ENCODE measurements around the gene OBSCN.
A peak's percentile ranks its signal among the peaks of the same experiment; 100 is the strongest.
"Not testable (repeated sequence)": the region's sequence is repeated elsewhere in the genome, so short reads cannot be mapped to it uniquely, and the experiment has no call there.

Gene OBSCN

DNA sequence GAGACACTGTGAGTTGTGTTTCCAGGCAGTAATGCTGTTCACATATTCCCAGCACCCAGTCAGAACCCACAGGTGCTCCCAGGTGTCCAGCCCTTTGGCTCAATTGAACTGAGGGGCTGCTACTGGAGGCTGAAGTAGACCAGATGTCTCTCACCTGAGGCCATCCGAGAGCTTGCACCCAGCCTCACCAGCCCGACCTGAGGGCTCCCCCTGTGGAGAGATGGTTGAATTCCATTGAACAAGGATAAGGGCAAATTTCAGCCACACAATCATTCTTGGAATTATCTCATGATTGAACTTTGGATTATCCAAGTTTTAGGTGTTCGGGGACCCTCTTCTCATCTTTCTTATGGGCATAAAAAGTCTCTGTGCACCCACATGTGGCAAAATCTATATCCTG lies 52.1 kb downstream of the OBSCN start:
- DNase-seq (ENCODE audit: low spot score), result no peak

DNA sequence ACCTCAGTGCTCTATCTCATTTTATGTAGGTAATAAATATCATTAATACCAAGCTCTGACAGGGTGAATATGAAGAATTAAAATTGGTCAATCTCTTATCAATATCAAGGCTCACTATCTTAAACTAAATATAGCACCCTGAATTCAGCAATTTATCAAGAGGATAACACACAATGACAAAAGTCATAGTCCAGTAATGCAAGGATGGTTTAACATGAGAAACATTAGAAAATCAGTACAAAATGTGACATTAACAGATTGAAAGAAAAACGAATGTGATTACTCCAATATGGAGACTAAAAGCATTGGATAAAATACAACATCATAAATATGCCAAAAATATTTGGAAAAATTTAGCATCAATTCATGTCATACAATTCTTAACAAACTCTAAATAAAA lies 53.9 kb downstream of the OBSCN start:
- DNase-seq (ENCODE audit: low spot score), result no peak

DNA sequence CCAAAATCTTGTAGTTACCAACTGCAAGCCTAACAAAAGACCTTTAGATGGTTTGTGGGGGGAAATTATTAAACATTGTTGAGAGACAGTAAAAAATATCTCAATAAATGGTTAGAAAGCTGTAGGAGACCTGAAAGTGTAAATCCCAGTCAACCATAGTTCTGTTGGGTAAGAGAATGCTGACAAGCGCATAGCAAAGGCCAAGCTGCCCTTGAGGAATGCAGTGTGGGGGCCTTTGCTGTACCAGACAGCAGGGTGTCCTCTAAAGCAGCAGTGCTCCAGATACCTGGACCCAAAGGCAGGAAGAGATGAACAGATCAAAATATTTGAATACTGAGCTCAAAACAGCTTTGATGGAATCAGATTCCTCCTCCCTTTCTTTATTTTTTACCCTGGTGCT lies 54.6 kb downstream of the OBSCN start:
- no peak for DNase-seq (ENCODE audit: low spot score)

DNA sequence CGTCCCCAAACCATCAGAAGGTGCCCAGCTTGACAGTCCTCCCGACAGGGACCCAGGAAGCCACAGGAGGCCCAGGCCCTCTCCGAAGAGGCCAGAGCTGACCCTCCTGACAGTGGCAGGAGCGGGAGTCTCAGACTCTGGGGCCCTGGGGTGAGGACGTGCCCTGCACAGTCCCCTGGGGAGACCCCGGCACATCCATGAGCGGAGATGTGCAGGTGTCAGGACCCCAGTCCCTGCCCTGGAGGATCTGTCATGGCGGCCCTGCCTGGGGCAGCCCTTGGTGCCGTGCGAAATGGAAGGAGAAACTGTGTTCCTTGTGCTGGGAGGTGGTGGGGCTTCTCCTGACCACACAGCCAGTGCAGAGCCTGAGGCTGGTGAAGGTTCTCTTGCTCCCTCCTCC lies 55.8 kb downstream of the OBSCN start:
- no peak for DNase-seq (ENCODE audit: low spot score)

DNA sequence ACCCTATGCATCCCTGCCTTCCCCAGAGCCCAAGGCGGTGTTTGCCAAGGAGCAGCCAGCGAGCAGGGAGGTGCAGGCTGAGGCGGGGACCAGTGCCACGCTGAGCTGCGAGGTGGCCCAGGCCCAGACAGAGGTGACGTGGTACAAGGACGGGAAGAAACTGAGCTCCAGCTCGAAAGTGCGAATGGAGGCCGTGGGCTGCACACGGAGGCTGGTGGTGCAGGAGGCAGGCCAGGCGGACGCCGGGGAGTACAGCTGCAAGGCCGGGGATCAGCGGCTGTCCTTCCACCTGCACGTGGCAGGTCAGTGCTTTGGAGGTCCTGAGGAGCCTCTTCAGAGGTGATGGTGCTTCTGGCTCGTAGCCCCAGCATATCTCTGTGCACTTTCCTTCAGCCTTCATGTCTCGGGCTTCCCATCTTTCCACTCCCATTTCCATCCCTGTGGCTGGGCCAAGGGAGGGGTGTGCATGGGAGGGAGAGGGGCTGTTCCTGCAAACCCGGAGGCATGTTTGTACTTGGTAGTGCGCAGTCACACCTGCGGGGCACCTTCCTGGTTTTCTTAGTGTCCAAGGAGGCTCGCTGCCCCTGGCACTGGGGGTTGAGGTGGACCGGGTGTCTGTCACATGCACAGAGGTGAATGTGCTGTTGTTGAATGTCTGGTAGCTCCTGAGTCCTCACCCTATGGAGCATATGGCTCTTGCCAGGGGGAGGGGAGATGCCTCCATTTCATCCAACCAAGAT lies 56.4 kb downstream of the OBSCN start:
- no peak for DNase-seq (ENCODE audit: low spot score)

DNA sequence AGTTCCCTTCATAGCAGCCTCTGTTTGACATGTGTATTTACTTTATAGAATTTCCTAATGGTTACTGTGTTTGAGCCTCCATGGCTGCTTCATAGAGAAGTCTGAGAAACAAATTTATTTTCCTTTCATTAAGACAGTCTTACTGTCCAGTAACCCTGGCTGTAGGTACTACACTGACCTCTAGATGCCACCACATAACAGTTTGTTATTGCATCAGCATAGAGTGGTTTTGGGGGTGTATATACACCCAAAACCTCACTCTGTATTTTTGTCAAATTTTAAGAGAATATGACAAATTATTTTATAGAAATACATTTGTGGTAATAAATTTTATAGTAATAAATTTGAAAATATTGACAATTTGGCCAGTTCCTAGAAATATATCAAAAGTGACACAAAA lies 57.3 kb downstream of the OBSCN start:
- DNase-seq (ENCODE audit: low spot score), result no peak

DNA sequence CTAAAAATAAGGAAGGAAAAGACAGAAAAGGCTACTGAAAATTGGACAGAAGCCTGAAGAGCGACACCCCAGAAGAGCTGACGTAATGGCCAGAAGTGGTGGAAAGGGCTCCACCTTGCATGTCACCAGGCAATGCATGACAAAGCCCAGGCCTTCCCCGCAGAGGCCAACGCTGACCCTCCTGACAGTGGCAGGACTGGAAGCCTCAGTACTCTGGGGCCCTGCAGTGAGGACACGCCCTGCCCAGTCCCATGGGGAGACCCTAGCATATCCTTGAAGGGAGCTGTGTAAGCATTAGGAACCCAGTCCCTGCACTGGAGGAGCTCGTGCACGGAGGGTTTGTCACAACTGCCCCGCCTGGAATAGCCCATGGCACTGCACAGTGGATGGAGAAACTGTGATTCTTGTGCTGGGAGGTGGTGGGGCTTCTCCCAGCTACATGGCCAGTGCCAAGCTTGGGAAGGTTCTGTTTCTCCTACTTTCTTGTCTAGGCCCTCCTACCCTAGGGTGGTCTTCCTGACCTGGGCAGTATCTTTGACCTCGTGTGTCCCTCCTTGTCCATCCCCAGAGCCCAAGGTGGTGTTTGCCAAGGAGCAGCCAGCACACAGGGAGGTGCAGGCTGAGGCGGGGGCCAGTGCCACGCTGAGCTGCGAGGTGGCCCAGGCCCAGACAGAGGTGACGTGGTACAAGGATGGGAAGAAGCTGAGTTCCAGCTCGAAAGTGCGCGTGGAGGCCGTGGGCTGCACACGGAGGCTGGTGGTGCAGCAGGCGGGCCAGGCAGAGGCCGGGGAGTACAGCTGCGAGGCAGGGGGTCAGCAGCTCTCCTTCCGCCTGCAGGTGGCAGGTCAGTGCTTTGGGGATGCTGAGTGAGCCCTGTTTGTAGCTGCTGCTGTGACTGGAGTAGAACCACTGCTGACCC lies 60.4 kb downstream of the OBSCN start:
- no peak for DNase-seq (ENCODE audit: low spot score)

DNA sequence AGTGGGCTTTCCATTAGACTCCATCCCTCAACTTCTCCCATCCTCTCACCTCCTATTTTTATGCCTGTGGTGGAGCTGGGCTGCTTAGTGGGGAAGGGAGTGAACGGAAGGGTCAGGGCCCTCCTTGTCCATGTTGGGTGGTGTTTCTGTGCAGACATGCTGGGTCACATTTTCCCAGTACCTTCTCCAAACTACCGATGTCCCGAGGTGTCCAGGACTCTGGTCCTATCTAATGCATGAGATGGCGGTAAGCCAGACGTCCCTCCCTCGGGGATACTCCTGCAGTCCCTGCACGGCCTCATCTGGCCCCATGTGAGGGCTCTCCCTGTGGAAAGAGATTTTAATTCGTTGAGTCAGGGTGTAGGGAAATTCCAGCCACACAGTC lies 61.0 kb downstream of the OBSCN start:
- no peak for DNase-seq (ENCODE audit: low spot score)

DNA sequence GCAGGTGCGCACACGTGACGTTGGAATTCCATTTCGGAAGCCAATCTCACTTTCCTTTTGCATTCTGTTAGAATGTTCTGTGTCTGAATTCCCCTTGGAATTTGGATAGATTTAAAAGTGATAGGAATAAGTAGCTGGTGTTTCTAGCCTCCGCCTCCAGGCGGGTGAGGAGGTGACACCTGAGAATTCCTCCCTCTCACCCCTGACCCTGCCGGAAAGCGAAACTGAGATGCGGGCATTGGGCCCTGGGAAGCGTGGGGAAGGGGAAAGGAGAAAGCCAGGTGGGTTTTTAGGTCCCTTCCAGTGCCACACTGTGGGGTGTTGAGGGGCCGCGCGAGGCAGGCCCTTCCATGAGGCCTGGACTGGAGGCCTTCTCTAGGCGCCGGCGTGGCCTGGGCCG lies 61.6 kb downstream of the OBSCN start:
- DNase-seq (ENCODE audit: low spot score), result not testable (repeated sequence)

DNA sequence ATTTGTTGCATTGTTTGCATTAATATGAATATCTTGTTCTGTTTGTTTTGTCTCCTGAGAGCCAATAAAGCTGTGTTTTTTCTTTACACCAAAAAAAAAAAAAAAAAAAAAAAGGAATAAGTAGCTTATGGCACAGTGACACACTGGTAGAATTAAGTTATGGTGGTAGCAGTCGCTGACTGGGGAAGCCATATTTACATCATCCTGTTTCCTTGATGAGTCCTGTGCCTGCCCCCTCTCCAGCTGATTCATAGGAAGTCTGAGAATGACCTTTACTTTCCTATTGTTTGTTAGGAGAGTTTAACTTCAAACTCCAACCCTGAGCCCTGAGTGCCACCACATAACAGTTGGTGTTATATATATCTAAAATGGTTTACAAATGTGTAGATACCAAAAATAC lies 62.2 kb downstream of the OBSCN start:
- no peak for DNase-seq (ENCODE audit: low spot score)

DNA sequence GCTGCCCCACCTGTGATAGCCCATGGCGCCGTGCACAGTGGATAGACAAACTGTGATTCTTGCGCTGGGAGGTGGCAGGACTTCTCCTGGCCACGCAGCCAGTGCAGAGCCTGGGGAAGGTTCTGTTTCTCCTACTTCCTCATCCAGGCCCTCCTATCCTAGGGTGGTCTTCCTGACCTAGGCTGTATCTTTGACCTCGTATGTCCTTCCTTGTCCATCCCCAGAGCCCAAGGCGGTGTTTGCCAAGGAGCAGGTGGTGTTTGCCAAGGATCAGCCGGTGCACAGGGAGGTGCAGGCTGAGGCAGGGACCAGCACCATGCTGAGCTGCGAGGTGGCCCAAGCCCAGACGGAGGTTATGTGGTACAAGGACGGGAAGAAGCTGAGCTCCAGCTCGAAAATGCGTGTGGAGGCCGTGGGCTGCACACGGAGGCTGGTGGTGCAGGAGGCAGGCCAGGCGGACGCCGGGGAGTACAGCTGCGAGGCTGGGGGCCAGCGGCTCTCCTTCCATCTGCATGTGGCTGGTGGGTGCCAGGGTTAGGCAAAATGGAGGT lies 63.9 kb downstream of the OBSCN start:
- no peak for DNase-seq (ENCODE audit: low spot score)

DNA sequence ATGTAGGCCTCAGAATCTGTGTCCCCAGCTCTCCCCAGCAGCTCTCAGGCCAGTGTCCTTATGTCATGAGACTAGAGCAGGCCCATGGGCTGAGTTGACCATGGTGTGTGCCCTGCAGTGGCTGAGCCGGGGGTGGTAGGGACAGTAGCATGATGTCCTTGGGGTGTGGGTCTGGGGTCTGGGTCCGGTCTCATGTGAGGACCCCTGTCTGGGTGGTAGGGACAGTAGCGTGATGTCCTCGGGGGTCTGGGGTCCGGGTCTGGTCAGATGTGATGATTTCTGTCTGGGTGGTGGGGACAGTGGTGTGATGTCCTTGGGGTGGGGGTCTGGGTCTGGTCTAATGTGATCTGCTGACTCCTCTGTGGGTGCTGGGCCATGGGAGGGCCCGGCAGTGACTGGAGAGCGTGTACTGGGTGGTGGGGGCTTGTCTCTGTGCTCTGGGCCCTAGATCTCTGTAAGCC lies 64.5 kb downstream of the OBSCN start:
- DNase-seq (ENCODE audit: low spot score), result no peak

DNA sequence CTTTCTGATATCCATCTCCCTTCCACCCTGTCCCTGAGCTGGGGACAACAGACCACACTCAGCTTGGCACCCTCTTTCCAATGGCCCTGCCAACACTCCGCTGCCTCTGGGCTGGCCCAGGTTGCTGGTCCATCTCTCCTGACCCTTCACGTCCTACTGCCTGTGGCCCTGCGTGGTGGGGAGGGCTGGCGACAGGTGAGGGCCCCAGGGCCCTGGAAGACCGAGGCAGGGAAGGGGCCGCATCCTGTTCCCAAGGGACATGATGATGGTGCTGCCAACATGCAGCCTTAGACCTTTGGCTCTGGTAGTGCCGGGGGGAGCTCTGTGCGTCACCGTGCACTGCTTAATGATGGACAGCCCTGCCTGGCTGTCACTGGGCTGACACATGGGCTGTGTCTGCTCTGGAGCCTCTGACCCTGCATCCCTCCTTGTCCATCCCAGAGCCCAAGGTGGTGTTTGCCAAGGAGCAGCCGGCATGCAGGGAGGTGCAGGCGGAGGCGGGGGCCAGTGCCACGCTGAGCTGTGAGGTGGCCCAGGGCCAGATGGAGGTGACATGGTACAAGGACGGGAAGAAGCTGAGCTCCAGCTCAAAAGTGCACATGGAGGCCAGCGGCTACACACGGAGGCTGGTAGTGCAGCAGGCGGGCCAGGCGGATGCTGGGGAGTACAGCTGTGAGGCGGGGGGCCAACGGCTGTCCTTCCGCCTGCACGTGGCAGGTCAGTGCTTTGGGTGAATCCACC lies 65.2 kb downstream of the OBSCN start:
- no peak for DNase-seq (ENCODE audit: low spot score)

DNA sequence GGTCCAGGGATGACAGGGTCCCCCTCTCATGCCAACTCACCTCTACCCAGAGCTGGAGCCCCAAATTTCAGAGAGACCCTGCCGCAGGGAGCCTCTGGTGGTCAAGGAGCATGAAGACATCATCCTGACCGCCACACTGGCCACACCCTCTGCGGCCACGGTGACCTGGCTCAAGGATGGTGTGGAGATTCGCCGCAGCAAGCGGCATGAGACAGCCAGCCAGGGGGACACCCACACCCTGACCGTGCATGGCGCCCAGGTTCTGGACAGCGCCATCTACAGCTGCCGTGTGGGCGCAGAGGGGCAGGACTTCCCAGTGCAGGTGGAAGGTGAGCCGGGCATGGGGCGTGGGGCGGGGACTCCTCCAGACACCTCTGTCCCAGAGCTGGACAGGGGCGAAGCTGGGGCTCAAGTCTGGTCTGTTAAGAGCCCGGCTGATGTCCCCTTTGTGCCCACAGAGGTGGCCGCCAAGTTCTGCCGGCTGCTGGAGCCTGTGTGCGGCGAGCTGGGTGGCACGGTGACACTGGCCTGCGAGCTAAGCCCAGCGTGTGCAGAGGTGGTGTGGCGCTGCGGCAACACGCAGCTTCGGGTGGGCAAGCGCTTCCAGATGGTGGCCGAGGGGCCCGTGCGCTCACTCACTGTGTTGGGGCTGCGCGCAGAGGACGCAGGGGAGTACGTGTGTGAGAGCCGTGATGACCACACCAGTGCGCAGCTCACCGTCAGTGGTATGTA lies 66.0 kb downstream of the OBSCN start:
- DNase-seq (ENCODE audit: low spot score), result no peak

DNA sequence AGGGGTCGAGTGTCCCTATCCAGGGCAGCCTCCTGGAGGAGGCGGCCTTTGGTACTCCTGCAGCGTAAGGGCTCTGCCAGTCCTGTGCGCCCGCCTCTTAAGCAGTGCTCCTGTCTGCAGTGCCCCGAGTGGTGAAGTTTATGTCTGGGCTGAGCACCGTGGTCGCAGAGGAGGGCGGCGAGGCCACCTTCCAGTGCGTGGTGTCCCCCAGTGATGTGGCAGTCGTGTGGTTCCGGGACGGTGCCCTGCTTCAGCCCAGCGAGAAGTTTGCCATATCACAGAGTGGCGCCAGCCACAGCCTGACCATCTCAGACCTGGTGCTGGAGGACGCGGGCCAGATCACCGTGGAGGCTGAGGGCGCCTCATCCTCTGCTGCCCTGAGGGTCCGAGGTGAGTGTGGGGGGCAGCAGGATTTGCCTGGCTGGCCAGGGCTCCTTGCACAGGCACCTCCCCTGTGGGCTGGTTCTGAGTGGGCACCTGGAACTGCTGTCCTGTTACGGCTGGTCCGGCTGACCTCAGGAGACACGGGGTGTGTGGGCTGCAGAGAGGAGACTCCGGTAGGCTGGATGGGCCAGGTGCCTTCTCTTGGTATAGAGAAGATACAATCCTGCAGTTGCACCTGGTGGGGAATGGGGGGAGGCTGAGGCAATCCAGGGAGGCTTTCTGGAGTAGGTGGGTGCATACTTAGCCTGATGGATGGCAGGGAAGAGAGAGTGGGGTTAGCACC lies 66.8 kb downstream of the OBSCN start:
- no peak for DNase-seq (ENCODE audit: low spot score)

DNA sequence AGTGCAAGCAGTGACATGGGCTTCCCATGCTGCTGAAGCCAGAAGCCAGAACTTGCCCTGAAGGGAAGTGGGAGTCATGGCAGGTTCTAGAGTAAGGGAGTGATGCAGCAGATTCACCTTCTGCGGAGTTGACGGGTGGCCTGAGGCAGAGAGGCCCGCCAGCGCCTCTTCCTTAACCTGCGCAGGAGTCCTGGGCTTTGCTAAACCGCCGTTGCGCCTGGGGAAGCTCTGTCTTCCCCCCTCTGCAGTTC lies 67.3 kb downstream of the OBSCN start:
- DNase-seq (ENCODE audit: low spot score), result no peak

DNA sequence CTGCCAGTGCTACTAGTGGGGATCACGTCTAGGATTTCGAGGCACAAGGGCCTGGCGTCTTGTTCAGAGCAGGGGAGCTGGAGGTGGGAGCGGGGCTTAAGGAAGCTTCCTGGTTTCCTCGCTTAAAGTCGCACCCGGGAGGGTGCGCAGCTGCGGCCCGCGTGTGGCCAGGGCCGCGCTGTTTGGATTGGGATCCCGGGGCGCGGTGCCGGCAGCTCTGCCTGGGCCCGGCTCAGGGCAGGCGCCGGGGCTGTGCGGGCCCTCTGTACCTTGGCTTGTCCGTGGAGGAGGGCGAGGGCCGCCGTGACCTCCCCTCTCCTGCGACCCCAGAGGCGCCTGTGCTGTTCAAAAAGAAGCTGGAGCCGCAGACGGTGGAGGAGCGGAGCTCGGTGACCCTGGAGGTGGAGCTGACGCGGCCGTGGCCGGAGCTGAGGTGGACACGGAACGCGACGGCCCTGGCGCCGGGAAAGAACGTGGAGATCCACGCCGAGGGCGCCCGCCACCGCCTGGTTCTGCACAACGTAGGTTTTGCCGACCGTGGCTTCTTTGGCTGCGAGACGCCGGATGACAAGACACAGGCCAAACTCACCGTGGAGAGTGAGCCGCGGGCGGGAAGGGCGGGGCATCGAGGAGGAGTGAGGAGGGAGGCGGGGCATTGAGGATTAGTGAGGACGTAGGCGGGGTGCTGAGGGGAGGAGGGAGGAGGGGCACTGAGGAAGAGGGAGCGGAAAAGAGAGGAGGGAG lies 67.8 kb downstream of the OBSCN start:
- DNase-seq (ENCODE audit: low spot score), result peak; percentile 91

DNA sequence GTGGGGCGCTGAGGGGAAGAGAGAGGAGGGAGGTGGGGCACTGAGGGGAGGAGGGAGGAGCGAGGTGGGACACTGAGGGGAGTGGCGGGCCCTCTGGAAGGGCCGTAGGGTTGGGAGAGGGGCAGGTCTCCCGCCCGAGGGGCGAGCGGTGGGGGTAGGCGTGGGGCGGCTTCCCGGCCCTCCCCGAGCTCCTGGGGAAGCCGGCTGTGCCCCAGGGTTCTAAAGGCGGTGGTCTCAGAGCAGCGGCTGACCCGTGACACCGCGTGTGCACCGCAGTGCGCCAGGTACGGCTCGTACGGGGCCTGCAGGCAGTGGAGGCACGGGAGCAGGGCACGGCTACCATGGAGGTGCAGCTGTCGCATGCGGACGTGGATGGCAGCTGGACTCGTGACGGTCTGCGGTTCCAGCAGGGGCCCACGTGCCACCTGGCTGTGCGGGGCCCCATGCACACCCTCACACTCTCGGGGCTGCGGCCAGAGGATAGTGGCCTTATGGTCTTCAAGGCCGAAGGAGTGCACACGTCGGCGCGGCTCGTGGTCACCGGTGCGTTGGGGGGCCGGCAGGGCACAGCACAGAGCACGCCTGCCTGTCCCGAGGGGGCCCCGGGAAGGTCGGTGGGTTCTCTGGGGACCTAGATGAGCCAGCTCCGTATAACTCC lies 68.5 kb downstream of the OBSCN start:
- DNase-seq (ENCODE audit: low spot score), result no peak

DNA sequence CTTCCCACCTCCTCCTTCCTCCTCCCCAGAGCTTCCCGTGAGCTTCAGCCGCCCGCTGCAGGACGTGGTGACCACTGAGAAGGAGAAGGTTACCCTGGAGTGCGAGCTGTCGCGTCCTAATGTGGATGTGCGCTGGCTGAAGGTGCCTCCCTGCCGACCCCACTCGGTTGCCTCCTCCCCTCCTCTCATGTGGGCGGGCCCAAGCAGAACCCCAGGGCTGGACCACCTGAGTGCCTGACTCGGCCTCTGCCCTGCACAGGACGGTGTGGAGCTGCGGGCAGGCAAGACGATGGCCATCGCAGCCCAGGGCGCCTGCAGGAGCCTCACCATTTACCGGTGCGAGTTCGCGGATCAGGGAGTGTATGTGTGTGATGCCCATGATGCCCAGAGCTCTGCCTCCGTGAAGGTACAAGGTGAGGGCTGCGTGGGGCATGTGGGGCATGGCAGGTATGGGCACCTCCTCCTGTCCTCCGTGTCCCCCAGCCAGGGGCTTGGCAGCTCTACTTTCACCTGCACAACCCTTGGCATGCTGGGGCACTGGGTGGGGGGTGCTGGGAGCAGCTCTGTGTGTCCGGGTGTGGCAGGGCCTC lies 69.2 kb downstream of the OBSCN start:
- no peak for DNase-seq (ENCODE audit: low spot score)
